CD4-positive, alpha-beta T cell treated with Interleukin-17A for 4 hours (primary cell): ENCODE measurements around the gene FASN.

Source experiments
- DNase-seq: peaks from one replicate; pipeline ENCODE4 v3.0.0-alpha.2; 2020; ENCODE audit warnings: mixed read lengths

Gene FASN

DNA sequence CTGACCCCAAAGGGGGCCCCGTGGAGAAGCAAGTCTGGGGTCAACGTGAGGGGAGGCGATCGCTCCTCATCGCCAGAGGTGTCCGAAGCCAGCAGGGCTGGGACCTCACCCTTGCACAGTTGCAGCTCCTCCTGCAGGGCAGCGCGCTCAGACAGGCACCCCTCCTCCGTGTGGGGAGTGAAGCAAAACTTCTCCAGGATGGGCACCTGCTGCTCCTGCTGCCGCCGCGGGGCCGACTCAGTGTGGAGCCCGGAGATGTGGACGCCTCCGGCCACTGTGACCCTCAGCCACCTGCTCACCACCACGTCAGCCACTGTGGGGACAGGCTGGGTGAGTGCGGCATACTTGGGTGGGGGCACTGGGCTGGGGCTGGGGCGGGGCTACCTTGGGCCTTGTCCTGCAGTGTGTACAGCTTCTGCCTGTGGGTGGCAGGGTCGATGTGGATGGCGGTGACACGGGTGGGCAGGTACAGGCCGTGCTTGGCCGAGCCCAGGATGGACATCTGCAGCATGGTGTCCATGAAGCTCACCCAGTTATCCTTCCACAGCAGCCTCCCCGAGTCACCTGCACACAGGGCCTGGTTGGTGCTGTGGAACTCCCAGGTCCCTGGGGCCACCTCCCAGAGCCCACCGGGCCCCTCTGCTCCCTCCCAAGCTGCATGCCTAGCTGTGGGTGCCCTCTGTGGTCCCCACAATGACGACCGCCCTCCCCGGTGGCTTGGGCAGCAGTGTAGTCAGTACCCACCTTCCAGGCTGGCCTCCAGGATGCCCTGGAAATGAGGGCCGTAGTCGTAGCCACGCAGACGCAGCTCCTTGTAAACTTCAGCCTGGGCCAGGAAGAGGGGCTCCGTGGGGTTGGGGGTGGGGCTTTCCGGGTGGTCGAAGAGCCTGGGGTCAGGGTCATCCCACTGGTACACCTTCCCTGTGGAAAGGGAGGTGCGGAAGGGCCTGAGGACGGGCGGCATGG, 10.8 kb downstream of the FASN start:
- DNase-seq: peak; percentile 1

DNA sequence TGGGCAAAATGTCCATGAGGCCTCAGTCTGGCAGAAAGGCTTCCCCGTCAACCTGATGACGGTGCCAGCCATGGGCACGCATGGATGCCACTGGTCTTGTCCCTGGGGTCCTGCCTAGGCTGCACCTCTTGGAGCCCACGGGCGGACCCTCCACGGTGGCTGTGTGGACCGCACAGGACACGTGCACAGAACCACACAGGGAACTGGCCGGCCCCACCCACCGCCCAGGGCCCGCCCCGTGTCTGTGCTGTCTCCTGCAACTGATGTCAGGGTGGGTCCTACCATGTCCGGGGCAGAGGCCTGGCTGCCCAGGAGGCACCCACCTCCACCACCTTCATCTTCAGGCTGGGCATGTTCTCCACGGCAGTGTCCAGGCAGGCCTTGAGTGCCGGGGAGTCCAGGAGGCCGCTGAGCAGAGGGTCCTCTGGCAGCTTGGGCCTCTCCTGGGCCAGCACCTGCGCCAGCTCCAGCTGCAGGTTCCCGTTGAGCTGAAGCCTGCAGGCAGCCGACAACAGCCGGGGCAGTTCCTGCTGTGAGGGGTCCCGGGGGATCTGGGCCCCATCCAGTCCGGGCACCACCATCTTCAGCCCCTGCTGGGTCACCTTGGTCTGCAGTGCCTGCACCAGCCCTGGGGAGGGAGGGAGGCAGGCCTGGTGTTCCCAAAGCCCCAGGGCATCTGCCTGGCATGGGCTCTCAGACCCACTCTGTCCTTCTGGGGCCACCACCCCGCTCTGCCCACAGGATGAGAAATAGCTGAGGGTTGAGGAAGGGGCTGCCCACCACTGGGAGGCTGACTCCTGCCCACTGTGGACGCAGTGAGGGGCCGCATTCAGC, 11.9 kb downstream of the FASN start:
- DNase-seq: no peak

DNA sequence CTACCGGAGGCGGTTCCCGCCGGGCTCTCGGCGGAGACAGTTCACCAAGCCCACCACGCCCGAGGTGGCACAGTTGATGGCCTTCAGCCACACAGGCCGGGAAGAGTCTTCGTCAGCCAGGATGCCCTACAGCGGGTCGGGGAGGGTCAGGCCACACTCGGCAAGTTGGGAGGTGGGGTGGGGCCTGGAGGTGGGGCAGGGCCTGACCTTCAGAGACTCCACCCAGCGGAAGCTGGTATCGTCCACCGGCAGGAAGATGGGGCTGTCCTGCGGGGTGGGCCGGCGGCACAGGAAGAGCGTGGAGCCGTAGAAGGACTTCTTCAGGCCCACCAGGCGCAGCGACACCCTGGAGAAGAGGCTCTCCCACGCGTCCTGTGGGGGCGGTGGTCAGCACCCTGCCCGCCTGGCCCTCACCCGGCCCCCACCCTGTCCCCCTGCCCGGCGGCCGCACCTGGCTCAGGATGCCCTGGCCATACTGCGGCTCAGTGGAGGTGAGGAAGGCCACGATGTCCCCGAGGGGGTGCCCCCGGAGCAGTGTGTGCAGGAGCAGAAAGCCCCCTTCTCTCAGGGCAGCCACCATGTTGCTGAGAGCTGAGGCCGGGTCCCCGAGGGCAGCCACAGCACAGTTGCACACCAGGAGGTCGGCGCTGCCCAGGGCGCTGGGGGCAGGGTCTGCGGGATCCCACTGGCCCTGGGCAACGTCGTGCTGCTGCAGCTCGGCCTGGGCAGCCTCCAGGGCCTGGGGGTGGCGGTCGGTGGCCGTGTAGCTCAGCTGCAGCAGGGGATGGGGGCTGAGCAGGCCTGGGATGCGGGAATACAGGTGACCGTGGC, 12.8 kb downstream of the FASN start:
- DNase-seq: no peak

DNA sequence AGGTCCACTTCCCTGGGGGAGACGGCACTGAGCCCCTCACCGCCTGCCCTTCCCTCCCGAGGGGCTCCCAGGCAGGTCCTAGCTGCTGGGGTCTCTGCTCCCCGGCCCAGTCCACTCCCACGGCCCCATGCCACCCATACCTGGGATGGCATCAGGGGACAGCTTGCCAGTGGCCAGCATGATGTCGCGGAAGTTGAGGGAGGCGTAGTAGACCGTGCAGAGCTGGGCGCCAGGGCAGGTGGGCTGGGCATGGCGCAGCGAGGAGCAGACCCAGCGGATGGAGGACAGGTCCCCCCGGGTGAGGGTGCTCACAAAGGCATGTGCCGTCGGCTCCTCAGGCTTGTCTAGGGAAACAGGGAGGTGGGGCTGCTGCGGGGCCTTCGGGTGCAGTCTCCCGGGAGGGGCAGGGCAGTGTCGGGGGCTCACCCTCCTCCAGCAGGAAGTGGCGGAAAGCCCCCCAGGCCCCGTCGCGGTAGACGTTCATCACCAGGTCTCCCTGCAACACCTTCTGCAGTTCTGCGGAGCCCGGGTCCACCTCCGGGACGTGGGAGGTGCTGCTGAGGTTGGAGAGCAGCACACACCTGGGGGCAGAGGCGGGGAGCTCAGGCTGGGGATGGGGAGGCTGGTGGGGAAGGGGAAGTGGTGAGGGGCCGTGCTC, 13.5 kb downstream of the FASN start:
- no peak for DNase-seq

DNA sequence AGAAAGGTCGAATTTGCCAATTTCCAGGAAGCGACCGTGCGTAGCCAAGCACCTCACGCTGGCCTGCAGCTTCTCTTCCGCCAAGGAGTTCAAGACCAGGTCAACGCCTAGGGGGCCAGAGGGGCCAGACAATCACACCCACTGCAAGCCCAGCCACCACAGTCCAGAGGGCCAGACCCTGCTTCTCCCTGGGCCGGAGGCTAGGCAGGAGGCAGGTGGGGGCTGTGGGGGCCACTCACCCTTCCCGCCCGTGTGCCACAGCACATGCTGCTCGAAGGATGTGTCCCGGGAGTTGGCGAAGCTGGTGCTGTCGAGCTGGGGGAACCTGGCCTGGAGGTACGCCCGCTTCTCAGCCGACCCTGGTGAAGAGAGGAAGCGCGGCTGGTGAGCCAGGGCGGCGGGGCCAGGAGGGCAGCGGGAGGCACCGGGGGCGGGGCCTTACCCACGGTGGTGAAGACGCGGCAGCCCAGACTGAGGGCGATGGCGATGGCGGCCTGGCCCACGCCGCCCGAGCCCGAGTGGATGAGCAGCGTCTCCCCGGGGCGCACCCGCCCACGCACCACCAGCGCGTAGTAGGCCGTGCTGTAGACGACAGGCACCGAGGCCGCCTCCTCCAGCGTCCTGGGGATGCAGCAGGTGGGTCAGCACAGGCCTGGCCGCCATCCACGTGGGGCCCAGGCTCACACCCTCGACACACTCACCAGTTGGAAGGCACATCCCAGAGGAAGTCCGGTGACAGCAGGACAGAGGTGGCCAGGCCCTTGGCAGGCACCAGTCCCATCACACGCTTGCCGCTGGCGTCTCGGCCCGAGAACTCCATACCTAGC, 14.3 kb downstream of the FASN start:
- DNase-seq: no peak

DNA sequence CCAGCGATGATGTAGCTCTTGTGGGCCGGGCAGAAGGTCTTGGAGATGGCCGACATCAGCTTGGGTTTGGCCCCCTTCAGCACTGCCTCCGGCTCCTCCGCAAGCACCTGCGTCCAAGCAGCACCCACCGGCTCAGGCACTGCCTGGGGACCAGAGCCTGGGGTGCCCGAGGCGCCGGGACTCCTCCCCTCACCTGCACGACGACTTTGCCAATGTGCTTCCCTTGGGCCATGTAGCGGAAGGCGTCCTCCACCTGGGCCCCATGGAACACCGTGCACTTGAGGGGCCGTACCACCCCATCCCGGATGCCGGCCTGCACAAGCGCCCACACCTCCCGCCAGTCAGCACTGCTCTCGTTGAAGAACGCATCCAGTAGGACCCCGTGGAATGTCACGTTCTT, 15.0 kb downstream of the FASN start:
- DNase-seq: no peak

DNA sequence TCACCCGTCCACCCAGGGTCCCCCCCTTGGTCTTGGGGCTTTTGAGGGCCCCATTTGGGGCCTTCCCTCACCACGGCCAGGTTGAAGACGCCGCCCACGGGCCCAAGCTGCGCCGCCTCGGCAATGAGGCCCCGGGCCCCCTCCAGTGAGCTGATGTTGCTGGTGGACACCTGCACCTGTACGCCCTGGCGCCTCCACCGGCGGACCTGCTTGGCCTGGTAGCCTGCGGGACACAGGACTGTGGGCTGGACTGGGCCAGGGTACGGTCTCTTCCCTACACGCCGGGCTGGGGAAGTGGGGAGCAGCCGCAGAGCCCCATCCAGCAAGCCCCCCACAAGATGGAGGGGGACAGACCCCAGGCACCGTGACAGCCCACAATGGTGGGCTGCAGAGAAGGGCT, 15.6 kb downstream of the FASN start:
- DNase-seq: no peak

DNA sequence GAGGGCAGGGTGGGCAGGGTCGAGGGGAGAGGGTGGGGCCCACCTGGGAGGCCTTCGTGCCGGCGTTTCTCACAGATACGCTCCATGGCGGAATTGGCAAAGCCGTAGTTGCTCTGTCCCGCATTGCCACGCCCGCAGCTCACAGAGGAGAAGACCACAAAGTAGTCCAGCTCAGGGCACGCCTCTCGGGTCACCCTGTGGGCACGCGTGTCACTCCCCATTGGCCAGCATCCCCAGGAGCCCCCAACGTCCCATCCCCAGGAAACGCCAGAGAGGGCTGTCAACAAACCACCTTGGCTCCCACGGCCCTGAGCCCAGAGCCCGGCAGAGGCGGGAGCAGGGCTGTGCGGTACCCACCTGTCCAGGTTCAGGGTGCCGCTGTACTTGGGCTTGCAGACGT, 16.1 kb downstream of the FASN start:
- no peak for DNase-seq

DNA sequence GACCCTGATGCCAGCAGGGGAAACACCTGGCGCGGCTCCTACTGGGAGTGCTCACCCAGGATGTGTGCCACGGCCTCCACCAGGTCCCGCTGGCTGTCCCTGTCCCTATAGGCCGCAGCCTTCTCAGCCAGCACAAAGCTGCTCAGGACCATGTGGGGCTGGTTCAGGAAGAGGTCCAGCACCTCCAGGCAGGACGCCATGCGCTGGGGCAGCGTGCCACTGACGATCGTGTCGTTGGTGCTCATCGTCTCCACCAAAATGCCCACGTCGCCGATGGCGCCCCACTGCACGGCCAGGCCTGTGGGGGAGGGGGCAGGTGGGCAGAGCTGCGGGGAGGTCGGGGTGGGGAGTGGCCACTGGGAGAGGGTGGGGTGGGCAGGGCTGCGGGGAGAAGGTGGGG, 16.5 kb downstream of the FASN start:
- no peak for DNase-seq

DNA sequence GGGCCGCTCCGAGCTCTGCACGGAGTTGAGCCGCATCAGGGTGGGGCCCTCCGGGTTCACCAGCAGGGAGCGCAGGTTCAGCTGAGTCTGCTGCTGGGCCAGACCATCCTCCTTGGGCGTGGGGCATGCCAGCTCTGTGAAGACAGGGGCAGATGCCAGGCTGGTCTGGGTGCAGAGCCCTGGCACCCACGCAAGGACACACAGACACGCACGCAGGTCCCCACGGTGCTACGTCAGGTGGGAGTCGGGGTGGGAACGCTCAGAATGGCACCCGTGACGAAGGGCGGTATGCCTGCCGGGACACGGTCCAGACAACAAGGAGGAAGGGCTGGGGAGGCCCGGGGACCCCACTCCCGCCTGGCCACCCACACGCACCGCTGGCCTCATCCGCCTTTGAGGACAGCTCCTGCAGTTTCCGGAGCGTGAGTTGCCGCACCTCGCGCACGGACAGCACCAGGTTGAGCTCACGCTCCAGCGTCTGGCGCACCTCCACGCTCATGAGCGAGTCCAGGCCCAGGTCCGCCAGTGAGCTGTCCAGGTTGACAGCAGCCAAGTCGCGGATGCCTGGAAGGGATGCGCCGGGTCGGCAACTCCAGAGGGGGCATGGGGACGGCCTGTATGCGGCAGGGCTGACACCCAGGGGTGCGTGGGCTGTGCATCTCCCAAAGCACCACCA, 17.1 kb downstream of the FASN start:
- no peak for DNase-seq

DNA sequence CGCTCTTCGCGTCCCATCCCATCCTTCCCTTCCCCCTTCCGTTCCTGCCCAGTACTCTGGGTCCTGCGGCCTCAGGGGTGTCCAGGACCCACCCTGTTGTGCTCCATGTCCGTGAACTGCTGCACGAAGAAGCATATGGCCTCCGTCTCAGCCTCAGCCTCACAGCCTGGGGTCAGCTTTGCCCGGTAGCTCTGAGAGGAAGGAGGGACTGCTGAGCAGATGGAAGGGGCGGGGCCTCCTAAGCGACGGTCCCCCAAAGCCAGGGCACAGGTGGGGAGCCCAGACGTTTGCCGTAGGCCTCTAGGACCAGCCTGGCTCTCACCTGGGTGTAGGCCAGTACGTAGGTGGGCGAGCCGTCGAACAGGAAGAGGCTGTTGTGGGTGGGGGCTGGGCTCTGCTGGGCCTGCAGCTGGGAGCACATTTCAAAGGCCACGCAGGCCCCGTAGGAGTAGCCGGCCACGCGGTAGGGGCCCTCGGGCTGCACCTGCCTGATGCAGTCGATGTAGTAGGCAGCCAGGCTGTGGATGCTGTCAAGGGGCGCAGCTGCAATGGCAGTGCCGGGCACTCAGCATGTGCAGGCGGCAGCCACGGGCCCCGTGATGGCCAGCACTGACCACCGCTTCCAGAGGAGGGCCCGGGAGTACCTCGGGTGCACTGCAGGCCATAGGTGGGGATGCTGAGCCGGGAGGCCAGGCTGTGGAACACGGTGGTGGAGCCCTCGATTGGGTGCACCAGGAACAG, 17.8 kb downstream of the FASN start:
- DNase-seq: no peak

DNA sequence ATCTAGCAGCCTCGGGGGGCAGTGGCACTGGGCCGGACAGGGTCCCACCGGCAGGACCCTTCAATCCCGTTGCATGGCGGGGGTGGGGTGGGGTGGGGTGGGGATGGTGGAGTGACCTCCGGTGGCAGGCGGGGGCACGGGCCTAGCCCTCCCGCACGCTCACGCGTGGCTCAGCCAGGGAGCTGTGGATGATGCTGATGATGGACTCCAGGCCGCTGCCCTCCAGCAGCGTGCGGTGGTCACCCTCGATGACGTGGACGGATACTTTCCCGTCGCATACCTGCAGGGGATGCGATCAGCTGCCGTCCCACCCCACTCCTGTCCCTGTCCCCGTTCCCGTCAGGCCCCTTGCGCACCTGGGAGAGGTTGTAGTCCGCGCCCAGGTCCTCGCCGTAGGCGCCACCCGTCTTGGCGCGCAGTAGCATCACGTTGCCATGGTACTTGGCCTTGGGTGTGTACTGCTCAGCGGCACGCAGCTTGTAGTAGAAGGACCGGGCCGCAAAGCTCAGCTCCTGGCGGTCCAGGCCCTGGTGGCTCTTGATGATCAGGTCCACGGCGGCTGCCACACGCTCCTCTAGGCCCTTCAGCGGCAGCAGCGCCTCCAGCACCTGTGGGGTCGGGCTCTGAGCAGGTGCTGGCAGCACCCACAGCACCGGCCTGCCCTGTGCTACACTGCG, 18.9 kb downstream of the FASN start:
- no peak for DNase-seq

DNA sequence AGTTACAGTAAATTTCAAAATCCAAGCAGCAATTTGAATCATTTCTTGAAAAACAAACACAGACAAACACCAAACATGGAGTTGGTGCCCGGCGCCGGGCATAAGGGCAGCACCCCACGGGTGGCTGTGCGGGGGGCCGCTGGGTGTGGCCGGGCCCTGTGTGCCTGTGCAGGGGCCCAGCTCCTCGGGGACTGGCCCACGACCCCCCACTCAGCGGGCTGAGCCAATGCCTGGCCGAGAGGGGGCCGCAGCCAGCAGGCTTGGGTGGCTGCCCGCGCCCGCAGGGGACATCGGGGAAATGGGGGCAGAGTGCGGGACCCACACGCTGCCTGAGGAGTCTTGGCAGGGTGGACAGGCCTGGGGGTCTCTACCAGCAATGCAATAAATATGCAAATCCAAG, 19.6 kb downstream of the FASN start:
- DNase-seq: no peak

DNA sequence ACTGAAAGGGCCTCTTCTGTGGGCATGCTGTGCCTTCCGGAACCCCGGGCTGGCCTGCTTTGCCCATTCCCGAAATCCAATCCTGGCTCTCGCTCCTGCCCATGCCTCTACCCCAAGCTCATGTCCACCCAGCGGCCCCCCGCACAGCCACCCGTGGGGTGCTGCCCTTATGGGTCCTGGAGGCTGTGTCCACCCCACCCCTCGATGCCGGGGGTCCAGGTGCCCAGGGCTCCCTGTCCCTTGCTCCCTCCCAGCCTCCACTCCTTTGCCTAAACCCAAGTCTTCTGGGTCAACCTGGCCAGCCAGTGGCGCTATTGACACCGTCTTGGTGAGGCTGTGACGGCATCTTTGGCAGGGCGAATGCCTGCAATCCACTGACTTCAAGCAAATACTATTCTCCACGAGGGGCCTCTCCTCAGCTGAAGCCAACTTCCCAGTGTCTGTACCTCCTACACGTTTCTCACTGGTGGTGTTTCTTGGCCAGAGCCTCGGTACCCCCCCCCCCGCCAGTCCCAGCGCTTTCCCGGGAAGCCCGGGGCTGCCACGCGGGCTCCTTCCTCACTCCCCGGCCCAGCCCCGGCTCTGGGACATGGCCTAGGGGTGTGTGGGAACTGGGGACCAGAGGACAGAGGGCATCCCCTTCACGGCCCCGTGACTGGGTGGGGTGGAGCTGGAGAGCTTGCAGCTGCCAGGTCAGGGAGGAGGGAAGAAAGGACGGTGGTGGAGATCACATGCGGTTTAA, 20.2 kb downstream of the FASN start:
- no peak for DNase-seq

DNA sequence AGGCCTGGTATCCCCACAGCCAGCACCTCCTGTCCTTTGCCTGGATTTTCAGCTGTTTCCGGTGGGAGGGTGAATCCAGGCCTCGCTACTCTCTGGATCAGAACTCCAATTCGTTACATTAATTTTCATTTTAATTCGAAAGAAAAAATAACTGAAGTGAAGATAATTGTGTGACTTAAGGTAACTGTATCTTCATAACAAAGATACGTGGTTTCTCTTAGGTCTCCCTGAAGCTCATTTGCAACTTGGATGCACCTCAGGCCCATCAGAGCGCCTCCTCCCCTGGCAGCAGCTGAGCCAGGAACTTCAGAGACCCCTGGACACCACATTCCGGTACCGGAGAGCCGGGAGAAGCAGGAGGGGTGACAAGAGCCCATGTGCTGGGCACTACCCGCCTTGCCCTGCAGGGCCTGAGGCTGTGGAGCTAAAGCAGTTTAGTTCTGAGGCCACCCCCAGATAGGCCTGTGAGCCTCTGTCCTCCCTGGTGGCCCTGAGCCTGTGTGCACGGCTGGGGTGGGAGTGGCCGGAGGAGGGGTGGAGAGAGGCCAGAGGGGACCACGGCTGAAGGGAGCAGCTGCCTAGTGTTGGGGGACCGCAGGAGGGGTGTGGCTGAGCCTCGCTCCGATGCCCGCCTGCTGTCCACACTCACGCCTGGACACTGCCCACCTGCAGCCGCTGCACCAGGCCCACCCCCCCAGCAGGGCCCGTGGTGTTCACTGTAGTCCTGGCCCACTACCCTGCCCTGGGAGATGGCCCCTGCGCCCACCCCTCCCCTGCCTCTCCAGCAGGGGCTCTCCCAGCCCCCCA, 21.0 kb downstream of the FASN start:
- no peak for DNase-seq

DNA sequence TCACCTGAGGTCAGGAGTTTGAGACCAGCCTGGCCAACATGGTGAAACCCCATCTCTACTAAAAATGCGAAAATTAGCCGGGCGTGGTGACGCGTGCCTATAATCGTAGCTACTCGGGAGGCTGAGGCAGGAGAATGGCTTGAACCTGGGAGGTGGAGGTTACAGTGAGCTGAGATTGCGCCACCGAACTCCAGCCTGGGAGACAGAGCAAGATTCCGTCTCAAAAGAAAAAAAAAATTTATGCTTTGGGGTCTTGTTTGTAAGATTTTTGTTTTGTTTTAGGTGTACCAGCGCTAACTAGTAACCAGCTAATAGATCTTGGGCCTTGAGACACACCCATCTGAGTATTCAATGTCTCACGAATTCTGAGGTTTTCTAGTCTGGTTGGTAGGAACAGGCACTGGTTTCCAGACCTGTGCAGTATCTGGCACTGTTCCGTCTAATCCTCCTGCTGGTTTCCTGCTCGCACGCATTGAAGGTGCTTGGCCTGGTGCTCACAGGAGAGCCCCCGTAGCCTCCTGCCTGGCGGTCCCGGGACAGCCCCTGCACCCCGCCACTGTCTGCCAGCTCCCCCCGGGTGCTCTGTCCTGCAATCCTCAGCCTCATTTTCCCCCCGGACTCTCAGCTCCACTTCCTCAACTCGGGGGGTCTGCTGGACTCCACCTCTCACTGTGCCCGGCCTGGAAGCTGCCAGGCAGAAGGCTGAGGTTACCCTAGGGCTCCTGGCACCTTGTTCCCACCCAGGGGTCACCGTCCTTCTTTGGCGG, 21.8 kb downstream of the FASN start:
- no peak for DNase-seq

DNA sequence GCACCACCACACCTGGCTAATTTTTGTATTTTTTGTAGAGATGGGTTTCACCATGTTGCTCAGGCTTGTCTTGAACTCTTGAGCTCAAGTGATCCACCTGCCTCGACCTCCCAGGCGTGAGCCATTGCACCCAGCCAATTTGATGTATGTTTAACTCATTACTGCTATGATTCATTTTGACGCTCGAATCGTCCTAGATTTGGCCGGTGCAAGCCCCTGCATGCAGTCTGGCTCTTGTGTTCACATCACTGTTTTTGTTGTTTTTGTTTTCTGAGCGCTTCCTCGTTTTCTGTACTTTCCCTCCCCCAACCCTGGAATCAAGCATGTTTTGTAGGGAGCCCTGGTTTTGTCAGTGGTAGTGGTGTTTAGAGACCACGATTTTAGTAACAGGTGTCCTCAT, 24.6 kb downstream of the FASN start:
- no peak for DNase-seq
